Measurements from ENCODE around the gene BBX.

BBX gene

DNA sequence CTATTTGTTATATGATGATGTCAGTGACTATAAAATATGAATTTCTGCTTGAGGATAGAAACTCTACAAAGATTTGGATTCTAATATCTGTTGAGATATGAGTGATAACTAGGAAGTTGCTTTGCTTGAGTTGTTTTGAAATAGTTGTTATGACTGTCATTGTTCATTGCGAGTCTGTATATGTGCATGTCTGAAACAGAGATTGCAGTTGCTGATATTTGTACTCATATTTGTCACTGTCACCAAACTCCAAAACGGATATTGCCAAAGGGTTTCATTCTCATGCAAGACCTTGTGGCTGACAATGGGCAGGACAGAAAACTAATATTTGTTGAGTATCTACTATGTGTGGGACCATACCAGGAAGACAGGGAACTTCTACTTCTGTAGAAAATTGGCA is 327.9 kb downstream of the BBX start:
- ATAC-seq = peak in 1 of 2 donors; percentile 27

DNA sequence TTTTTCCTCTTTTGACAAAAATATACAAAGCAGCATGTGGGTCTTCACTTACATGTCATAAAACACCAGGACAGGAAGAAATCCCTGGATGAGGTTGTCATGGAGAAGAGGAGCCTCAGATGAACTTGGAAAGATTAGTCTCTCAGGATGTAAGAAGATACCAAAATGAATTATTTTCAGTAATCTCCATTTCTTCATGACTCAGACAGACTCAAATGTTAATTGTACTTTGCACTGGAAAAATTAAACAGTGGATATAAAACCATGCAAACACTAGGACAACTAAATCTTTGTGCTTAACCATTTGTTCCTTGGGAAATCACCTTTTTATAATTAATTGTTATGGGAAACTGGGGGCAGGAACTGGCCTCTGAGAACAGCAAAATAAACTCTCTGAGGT is 331.1 kb downstream of the BBX start:
- no peak for ATAC-seq

DNA sequence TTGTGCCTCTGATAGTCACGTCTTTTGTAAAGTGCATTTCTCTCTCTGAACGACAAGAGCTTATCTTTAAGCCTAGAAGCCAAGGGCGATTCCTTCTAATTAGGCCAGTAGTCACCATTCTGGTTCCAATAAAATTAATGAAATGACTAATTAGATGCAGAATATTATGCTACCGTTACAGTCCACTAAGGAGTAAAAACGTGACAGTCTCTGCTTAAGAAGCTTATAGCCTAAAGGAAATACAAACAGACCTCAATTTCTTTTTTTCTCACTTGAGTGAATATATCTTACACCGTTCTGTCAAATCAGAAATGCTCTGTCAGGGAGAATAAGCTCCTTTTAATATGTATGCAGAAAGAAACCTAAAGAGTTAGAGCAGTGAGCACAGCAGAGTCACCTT is 332.0 kb downstream of the BBX start:
- ATAC-seq = no peak

DNA sequence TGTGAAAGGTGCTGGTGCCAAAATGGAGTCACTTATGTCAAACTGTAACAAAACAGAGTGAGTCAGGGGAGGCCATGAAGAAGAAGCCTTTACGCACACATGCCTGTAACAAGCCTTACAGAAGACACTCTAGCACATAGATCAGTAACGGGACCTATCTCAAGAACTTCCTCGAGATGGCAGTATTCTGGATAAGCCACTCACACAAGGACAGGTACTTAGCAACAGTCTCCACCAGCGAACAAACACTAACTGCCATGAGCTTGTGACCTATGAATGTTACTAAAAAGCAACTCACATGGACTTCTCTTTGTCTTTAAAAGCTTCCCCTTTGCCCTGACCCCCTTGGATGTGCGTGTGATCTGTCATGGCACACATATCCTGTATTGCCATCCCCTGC is 332.9 kb downstream of the BBX start:
- ATAC-seq = no peak

DNA sequence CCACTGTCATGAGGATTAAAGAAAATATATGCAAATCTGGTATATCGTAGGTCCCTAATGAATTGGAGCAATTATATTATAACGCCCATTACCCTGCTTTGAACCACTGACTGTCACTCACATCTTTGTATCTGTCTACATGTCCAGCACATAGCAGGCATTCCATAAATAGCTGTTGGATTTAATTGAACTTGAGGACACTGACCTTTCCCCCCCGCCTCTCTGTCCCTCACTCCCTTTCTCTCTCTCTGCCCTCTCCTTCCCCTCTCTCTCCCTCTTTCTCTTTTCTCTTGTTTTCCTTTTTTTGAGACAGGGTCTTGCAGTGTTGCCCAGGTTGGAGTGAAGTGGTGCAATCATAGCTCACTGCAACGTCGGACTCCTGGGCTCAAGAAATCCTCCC is 335.1 kb downstream of the BBX start:
- ATAC-seq = no peak

DNA sequence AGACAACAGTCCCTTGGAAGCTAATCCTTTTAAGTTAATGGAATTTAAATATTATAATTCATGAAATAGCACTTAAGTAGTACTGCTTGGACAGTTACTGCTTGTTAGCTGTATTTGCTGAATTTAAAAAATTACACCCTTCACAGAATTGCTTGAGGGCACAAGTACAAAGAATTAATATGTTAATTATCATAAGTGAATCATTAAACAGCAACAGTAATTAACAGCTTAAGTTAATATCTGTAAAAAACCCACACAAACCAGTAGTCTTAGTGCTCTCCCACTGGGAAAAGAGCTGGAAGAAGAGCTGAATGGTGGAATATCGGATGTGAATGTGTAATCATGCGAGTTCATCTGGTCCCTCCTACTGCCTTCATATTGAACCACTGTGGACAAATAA is 336.1 kb downstream of the BBX start:
- ATAC-seq = no peak
